NT2/D1 (cell line): ENCODE results near the gene PPP2R5C.

ENCODE experiments used
- SUZ12 ChIP-seq: IDR thresholded peaks from 2 replicates; pipeline ENCODE4 v1.6.1; 2011; ENCODE audit not compliant: insufficient read length, insufficient read depth; ENCODE audit errors: extremely low read depth
- YY1 ChIP-seq: IDR thresholded peaks from 2 replicates; pipeline ENCODE4 v1.6.1; 2011; ENCODE audit not compliant: insufficient read length, insufficient read depth
- ZNF274 ChIP-seq: IDR thresholded peaks from 2 replicates; pipeline ENCODE4 v1.6.1; 2011; ENCODE audit warnings: mild to moderate bottlenecking, low read depth, low read length

DNA sequence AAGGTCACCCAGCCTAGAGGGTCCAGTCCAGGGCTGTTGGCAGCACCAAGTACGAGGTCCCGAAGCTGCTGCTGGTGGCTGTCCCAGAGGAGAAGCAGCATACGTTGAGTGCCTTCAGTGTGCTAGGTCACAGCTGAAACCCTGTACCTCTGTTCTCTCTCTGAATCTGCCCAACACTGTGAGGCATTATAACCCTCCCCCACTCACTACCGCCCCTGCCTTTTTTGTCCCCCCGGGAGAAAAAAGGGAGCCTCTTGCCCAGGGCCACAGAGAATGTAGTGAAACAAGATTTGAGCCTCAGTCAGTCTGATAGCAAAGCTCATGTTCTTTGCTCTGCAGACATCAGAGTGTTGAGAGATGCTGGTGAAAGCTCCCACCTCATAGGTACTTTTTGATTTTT lies 53.4 kb downstream of the PPP2R5C start:
- TF ChIP-seq ZNF274 (no peak), YY1 (no peak), SUZ12 (no peak)
